C4-2B (cell line): ENCODE results near the gene LPP.

Source experiments
- CTCF ChIP-seq: fragments of 450-650 bp; conservative IDR thresholded peaks from 2 replicates; pipeline ENCODE4 v1.5.1; 2017; ENCODE audit warnings: mild to moderate bottlenecking
- ZFX ChIP-seq: fragments of 450-650 bp; IDR thresholded peaks from 2 replicates; pipeline ENCODE4 v1.6.1; 2017

GRCh38 chr3:188295876-188296275 is 141.9 kb downstream of the LPP start:
- TF ChIP-seq ZFX: no peak
- TF ChIP-seq CTCF: no peak
